ENCODE results near the gene PCDHA1. TPM values are rescaled to one million over a fixed set of nuclear protein-coding genes. Genes with fewer than 3 reads are reported as not detected.
A peak's percentile ranks its signal among the peaks of the same experiment; 100 is the strongest.
"Not testable (repeated sequence)": the region's sequence is repeated elsewhere in the genome, so short reads cannot be mapped to it uniquely, and the experiment has no call there.

PCDHA1 gene
- total RNA-seq, 1 donor from 2014 or later = not detected

GRCh38 chr5:140868721-140869554 is 83.0 kb downstream of the PCDHA1 start, which contains the start of gene PCDHA11:
Gene PCDHA11, plus strand, starts transcription at chr5:140868957. Its CDS starts 147 bp downstream, at chr5:140869104.
- DNase-seq (ENCODE audit: low spot score, unreplicated experiment) = no peak
- H3K27me3 Mint-ChIP-seq = no peaks in the 10 kb centered on the region
- TF ChIP-seq CTCF (IDR thresholded peaks at IDR 0.05; ENCODE audit: unreplicated experiment) = peak; percentile 46
- H3K4me1 Mint-ChIP-seq (ENCODE audit: low read depth) = no peaks in the 10 kb centered on the region
- H3K27ac Mint-ChIP-seq = peak within 1 kb of the TSS; percentile 95
- H3K9me3 Mint-ChIP-seq (ENCODE audit: low read depth) = peaks cover 21% of the 10 kb centered on the region
- peaks cover 54% of the 10 kb centered on the region for H3K36me3 Mint-ChIP-seq (ENCODE audit: insufficient read depth)
- H3K4me3 Mint-ChIP-seq (ENCODE audit: low read depth) = peak within 1 kb of the TSS; percentile 78

- Mint-ChIP-seq H3K27ac (peak overlapping the region; percentile 95), H3K4me1 (ENCODE audit: low read depth) (no peaks in the 10 kb centered on the region), H3K36me3 (ENCODE audit: insufficient read depth) (peaks cover 58% of the 10 kb centered on the region), H3K27me3 (no peaks in the 10 kb centered on the region), H3K9me3 (ENCODE audit: low read depth) (peaks cover 23% of the 10 kb centered on the region), H3K4me3 (ENCODE audit: low read depth) (peak overlapping the region; percentile 78)
- no peak for DNase-seq (ENCODE audit: low spot score, unreplicated experiment)
- TF ChIP-seq CTCF (IDR thresholded peaks at IDR 0.05; ENCODE audit: unreplicated experiment) = no peak
Measured at GRCh38 chr5:140869555-140869886, 83.6 kb downstream of the PCDHA1 start.

GRCh38 chr5:140870221-140871201 is 84.6 kb downstream of the PCDHA1 start:
- Mint-ChIP-seq H3K27ac (no peak overlapping the region), H3K27me3 (no peaks in the 10 kb centered on the region), H3K9me3 (ENCODE audit: low read depth) (peaks cover 21% of the 10 kb centered on the region), H3K4me1 (ENCODE audit: low read depth) (no peaks in the 10 kb centered on the region), H3K36me3 (ENCODE audit: insufficient read depth) (peaks cover 61% of the 10 kb centered on the region), H3K4me3 (ENCODE audit: low read depth) (no peak overlapping the region)
- DNase-seq (ENCODE audit: low spot score, unreplicated experiment) = no peak
- no peak for TF ChIP-seq CTCF (IDR thresholded peaks at IDR 0.05; ENCODE audit: unreplicated experiment)

GRCh38 chr5:140875085-140876065 is 89.4 kb downstream of the PCDHA1 start, which contains the start of gene PCDHA12:
Gene PCDHA12, plus strand, starts transcription at chr5:140875308. Its CDS starts 165 bp downstream, at chr5:140875473.
- Mint-ChIP-seq H3K27ac (peak within 1 kb of the TSS; percentile 99), H3K36me3 (ENCODE audit: insufficient read depth) (peaks cover 66% of the 10 kb centered on the region)
- no peak for DNase-seq (ENCODE audit: low spot score, unreplicated experiment)

GRCh38 chr5:140876541-140877261 is 90.8 kb downstream of the PCDHA1 start:
- not testable (repeated sequence) for H3K27me3 Mint-ChIP-seq; H3K4me3 Mint-ChIP-seq (ENCODE audit: low read depth); DNase-seq (ENCODE audit: low spot score, unreplicated experiment); H3K4me1 Mint-ChIP-seq (ENCODE audit: low read depth)
- peaks cover 47% of the 10 kb centered on the region for H3K9me3 Mint-ChIP-seq (ENCODE audit: low read depth)
- peaks cover 73% of the 10 kb centered on the region for H3K36me3 Mint-ChIP-seq (ENCODE audit: insufficient read depth)
- peak overlapping the region; percentile 33 for H3K27ac Mint-ChIP-seq

More at GRCh38 chr5:140875085-140876065, 89.4 kb downstream of the PCDHA1 start, which contains the start of gene PCDHA12:
- H3K27me3 Mint-ChIP-seq = no peaks in the 10 kb centered on the region
- H3K4me3 Mint-ChIP-seq (ENCODE audit: low read depth) = peak within 1 kb of the TSS; percentile 86
- peak; percentile 47 for TF ChIP-seq CTCF (IDR thresholded peaks at IDR 0.05; ENCODE audit: unreplicated experiment)
- peaks cover 36% of the 10 kb centered on the region for H3K9me3 Mint-ChIP-seq (ENCODE audit: low read depth)
- no peaks in the 10 kb centered on the region for H3K4me1 Mint-ChIP-seq (ENCODE audit: low read depth)
